Measurements from ENCODE around the gene RIPOR2.

RIPOR2 gene, protein sequence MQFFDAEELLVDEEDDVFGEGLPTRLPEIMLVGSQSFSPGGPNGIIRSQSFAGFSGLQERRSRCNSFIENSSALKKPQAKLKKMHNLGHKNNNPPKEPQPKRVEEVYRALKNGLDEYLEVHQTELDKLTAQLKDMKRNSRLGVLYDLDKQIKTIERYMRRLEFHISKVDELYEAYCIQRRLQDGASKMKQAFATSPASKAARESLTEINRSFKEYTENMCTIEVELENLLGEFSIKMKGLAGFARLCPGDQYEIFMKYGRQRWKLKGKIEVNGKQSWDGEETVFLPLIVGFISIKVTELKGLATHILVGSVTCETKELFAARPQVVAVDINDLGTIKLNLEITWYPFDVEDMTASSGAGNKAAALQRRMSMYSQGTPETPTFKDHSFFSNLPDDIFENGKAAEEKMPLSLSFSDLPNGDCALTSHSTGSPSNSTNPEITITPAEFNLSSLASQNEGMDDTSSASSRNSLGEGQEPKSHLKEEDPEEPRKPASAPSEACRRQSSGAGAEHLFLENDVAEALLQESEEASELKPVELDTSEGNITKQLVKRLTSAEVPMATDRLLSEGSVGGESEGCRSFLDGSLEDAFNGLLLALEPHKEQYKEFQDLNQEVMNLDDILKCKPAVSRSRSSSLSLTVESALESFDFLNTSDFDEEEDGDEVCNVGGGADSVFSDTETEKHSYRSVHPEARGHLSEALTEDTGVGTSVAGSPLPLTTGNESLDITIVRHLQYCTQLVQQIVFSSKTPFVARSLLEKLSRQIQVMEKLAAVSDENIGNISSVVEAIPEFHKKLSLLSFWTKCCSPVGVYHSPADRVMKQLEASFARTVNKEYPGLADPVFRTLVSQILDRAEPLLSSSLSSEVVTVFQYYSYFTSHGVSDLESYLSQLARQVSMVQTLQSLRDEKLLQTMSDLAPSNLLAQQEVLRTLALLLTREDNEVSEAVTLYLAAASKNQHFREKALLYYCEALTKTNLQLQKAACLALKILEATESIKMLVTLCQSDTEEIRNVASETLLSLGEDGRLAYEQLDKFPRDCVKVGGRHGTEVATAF

DNA sequence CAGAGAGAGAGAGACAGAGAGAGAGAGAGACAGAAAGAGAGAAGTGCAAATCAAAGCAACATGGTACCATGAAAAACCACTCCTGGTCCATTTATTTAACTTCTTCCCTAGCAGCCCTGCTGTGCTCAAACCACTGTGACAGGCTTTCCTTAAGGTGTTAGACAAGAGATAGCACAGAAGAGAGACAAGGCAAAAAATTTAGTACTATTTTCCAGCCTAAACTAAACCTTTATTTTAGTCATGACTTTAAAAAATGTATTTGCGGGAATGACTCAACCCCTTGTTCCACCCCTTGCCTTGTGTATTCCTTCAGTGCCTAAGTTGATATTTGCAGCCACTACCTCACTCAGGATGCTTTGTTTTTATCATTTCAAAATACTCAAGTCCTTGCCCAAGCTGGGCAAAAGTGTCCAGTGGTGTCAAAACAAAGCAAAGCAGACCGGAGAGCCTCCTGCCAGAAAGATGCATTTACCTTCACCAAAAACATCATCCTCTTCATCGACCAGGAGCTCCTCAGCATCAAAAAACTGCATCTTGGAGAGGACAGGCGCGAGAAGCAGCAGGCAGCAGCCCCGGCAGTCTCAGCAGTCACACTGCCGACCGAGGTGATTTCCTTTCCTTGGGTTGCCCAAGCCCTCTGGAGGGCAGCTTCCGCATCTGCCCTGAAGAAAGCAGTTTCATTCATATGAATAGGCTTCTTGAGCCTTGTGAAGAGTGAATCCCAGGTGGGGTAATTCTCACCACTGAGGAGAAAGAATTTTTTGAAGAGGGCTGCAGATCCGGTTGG is at the start of gene RIPOR2:
Gene RIPOR2 (minus strand): TSS at position 595 of the 787 bp plus-strand sequence. CDS start 62 bp downstream, at position 533.
- no peak for DNase-seq

DNA sequence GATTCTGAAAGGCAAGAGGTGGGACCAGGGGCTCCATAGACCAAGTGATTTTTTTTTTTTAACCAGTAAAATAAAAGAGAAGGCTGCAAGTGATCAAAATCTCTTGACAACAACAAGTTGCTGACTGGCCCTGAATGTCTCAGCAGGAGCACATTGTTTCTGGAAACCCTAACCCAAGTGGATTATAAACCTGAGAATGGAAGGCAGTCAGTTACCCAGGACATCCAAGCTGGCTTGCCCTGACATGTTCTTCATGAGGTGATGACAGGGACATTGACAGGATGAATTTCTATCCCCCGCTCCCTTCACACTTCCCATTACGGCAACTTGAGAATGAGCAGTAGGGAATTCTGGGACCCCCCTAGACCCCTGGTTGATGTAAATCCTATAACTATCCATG is 49.6 kb upstream of the RIPOR2 start:
- no peak for DNase-seq

DNA sequence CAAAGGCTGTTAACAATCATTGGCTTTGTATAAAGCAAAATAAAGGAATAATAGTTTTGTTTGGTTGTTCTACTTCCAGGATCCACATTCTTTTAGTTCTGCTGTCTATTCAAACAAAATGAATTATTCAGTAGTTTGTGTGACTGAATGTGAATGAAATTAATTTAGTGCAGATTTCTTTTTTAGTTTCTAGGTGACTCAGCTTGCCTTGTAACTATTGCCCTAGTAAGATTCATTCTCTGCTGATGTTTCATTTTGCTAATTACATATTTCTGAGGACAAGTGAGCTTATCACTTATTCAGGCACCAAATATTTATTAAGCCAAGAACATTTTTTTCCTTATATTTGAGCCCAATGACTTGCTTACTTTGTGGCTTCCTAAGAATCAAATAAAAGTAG is 46.5 kb upstream of the RIPOR2 start:
- no peak for DNase-seq

DNA sequence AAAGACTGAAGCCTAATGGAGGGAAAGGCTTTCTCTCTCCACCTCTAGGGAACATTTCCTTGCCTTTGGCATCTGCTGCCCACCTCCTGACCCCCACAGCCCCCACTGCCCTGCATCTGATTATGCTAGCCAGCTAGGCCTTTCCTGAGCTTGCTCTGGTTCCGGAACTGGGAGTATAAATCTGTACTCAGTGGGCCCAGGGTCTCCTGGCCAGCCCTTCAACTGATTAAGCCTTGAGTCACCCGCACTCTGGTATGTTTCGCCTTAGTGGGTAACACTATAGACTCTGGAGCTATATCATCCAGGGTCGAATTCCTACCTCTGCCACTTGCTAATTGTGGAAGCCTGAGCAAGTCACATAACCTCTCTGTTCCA is 45.6 kb upstream of the RIPOR2 start:
- DNase-seq = no peak

DNA sequence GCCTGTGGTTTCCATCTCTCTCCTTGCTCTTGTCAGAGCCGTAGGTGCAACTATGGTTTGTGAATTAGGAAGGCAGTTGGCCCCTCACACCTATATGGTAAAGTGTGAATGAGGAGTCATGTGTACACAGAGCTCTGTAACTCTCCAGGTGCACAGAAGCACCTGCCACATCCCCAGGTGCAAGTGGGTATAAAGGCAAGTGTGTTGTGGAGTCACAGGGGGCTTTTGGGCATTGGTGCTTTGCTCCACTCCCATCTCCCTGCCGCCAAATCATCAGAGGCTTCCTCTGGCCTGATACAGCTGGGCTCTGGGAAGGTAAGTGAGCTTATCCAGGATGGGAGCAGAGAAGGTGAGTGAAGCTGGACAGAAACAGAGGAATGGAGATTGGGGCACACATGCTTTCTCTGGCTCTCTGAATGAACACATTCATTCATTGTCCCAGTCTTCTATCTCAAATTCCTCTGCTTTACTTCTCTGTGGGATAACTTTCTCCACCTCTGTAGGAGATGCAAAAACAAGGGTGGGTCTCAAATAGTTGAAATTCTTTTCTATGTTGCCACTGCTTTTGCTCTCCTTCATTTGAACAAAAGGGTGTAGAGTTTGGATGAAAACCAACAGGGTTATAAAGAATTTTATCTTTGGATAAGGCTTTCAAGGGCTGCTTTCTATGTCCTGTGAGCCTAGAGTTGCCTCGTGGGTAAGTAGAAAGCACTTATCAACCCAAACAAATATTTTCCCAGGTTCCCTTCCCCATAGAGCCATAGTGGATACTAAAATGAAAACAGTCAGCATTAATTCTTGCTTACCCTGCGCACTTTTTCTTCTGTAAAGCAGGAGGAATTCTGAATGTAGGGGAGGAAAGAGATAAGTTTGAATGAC is 45.0 kb upstream of the RIPOR2 start:
- DNase-seq = no peak

DNA sequence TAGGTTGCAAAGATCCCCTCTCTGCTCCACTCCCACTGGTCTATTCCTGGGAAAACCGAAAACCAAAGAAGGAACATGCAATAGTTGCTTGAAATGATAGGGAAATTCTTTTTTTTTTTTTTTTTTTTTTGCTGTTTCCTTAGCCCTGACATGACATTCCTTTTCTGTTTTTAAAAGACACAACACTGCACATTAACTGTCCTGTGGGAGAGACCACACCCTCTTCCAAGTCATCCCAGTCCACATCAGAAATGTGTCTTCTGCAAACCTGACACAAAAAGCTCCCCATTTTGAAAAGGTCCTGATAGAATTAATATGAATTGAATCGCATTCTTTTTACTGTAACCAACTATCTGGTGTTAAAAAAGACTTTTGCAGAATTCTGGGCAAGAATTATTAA is 43.4 kb upstream of the RIPOR2 start:
- DNase-seq = no peak

DNA sequence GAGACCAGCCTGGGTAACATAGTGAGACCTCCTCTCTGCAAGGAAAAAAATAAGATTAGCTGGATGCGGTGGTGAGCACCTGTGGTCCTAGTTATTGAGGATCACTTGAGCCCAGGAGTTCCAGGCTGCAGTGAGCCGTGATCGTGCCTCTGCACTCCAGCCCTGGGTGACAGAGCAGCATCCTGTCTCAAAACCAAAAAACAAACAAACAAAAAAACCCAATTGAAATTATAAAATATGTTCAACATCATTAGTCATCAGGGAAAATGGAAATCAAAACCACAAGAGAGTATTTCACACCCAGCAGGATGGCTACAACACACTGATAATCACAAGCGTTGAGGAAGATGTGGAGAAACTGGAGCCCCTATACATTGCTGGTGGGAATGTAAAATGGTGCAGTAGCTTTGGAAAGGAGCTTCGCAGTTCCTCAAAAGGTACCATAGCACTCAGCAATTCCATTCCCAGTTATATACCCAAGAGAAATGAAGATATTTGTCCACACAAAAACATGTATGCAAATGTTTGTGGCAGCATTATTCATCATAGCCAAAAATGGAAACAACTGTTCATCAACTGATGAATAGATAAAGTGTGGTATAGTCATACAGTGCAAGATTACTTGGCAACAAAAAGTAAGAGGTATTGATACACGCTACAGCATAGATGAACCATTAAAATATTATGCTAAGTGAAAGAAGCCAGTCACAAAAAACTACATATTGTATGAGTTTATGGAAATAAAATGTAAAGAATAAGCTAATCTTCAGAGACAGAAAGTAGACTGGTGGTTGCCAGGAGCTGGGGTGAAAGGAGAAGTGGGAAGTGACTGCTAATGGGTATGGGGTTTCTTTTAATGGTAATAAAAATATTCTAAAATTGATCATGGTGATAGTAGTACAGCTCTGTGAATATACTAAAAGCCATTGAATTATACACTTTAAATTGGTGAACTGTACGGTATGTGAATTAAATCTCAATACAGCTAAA is 38.7 kb upstream of the RIPOR2 start:
- DNase-seq = no peak

DNA sequence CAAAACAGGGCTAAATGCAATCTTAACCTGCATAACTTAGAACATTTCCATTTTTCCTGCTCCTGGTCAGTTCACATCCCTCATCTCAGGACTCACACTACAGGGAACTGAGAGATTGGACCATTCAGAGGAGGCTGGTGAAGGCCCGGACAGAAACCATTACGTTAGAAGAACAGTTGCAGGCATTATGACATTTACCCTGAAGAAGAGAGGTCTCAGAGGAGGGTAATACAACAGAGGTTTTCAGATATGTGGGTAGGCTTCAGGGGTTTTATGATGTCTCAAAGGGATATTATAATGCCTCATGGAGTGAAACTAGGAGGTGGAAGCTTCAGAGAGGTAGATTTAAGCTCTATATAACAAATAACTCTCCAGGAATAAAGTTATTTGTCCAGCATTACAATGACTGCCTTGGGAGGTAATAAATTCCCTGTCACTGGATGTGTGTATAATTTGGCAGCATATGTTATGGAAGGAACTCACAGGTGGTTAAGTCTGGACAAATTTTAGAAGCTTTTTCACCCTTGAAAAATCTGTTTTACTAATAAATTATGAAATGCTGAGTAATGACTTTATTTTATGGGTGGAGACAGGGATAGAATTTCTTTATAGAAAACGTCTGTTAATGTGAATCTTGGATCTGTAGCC is 36.7 kb upstream of the RIPOR2 start:
- DNase-seq = no peak

DNA sequence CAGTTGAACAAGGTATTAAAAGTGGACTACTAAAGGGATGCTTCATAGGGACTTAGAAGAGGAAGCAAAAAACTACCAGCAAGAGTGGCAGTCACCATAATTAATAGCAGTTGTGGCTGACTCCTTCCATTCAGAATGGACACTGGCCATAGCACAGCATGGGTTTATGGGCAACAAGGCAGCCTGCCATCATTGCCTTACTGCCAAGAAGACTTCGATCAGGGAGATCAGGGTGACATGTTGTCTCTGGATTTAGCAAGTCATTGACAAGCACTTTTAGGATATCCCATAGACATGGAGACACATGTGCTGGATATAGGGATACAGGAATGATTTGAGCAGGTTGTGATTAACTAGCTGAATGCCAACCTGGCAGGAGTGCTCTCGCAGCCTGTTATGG is 35.3 kb upstream of the RIPOR2 start:
- DNase-seq = no peak

DNA sequence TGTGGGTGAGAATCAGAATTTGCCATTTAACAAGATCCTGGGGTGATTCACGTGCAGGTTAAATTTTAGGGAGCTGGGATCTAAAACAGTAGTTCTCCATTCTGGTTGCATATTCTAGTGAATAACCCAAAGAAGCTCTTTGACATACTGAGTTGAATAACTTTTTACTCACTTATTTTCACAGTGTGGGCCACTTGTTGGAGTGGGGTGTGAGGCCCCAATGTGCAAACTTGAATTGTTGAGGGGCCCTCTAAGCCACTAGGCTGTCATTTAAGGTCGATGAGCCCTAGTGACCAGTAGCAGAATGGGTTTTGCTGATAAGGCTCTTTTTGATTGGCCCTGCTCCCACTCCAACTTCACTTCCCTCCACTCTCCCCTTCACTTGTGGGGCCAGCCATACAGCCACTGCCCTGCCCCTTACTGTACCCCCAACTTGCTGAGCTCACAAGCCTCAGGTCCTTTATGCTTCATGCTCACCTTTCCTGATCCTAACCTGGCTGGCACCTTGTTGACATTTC is 33.6 kb upstream of the RIPOR2 start:
- DNase-seq = no peak

DNA sequence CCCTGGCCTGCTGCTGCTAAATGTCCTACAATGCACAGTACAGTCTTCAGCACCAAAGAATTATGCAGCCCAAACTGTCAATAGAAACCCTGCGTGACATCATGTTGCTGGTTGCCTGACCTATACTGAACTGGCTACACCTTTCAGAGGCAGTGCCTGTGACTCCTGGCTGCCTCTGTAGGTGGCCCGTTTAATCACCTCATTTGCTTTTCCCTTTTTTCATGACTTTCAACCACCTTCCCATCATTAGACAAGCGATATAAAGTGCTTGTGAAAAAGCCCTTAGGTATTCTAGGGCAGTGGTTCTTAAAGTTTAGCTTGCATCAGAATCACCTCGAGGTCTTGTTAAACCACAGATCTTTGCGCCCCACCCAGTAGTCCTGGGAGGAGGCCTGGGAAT is 33.0 kb upstream of the RIPOR2 start:
- DNase-seq = no peak

DNA sequence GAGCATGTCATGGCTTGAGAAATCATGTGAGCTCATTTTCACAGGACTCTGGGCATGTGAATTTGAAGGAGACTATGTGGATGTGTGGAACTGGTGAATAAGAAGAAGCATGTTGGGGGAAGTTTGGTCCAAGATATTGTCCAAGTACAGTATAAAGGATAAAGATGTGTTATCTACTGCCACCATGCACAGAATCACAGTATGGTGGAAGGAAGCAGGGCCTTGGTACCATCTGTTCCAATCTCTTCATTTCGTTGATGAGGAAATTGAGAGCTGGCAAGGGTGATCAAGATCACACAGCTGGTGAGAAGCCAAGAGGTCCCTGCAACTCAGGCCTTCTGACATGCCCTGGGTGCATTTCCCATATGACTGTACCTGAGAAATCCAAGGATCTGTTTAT is 31.5 kb upstream of the RIPOR2 start:
- DNase-seq = no peak

DNA sequence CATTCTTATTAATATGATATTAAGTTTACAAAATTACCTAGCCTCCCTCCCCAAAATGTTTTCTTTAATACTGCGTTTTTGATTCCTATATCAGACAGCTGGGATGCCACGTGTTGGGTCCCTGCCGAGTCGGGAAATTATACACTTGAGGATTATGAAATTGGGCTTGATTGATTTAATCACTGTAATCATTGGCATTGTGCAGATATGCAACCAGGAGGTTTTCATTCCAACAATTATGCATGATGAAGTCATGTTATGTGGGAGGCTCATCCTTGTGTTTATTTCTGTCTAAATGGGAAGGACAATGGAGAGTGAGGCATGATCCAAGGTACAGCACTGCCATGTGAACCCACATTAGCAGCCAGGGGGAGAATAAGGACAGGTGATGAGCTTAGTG is 30.6 kb upstream of the RIPOR2 start:
- no peak for DNase-seq

DNA sequence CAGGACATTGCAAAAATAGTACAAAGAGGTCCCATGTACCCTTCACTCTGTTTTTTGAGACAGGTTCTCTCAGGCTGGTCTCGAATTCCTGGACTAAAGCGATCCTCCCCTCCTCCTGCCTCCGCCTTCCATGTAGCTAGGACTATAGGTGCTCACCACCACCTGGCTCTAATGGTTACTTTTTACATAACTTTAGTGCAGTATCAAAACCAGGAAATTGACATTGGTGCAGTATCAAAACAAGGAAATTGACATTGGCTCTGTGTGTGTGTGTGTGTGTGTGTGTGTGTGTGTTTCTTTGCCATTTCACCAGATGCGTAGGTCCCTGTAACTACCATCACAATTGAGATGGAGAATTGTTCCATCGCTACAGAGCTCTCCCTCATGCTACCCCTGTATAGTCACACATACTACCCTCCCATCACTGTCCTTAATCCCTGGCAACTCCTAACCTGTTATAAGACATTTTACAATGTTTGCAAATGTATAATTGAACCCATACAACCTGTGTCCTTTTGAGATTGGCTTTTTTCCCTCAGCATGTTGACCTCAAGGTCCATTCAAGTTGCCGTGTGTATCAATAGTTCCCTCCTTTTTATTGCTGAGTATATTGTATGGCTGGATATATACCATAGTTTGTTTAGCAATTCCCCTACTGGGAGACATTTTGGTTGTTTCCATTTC is 28.3 kb upstream of the RIPOR2 start:
- no peak for DNase-seq

DNA sequence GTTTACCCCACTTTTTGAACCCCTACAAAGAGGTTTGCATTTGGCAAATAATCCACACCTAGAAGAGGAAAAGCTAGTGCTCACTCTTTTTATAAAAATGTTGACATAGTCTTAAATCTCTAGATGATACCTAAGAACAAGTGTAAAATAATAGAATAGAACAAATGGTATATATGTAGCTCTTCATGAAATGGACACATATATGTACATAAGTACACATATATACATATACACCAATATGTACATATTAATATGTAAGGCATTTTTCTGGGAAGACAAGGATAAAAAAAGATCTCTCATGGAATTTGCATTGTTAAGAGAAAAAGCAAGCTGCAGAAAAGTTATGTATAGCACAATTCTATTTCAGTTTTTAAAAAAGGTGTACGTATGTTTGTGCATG is 27.6 kb upstream of the RIPOR2 start:
- DNase-seq = no peak

DNA sequence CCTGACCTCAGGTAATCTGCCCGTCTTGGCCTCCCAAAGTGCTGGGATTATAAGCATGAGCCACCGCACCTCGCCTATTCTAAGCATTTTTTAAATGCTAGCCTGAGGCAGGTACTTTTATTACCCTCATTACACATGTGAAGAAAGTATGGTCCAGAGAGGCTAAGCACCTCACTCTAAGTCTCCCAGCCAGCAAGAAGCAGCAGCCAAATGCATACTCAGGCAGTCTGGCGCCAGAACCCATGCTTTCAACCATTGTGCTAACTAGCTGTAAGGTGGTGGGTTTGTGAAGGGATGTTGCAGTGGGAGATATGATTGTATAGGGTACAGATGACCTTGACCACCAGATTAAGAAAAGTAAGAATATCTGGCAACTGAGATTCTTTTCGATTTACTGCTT is 26.1 kb upstream of the RIPOR2 start:
- no peak for DNase-seq

DNA sequence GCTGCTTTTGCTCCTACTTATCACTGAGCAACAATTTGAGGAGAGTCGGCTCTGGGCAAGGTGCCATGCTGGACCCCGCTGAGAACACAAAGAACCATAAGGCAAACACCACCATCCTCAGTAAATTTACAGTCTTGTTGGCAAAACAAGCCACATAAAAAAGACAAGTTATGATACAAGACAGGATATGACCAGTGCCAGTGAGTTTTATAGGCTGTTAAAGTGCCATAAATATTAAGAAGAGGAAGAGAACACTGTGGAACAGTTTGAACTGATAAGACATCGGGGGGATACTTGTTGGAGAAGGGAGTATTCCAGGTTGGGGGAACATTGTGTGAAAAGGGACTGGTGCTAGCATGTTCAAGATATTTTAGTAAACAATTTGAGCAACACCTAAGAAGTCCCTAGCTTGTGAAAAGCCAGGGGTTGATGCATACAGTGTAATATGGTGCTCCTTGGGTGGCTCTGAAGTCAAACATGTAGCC is 25.3 kb upstream of the RIPOR2 start:
- no peak for DNase-seq

DNA sequence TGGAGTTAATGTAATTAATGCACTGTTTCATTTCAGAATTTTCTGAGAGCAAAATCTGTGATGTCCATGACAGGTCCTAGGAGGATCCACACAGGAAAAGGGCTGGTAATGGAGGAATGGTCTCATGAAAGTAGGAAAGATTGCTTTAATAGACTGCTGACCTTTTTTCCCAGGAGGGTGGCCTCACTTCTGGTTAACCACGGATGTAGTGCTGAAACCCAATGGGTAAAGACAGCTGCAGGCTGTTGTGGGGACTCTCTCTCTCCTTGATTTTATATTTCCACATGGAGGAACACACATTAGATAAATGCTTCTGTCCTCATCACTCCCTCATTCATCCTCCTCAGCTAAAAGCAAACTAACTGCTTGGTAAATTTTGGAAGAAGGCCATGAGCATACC is 23.6 kb upstream of the RIPOR2 start:
- DNase-seq = no peak

DNA sequence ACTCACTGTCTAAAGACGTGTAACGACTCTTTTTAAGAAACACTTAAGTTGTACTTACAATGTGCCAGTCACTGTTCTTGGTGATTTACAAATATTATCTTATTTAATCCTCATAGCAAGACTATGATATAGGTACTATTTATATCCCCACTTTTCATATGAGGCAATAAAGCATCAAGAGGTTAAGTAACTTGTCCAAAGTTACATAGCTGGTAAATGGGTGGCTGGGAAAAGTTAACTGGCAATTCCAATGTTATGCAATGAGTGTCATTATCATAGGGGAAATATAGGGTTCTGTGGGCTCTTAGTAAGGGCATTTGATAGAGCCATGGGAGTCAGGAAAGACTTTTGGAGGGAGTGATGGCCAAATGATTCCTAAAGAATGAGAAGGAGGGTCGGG is 21.4 kb upstream of the RIPOR2 start:
- DNase-seq = no peak
